Ovary (tissue), 9 donors: ENCODE results near the gene ADD1. TPM values are rescaled to one million over a fixed set of nuclear protein-coding genes. Genes with fewer than 3 reads are reported as not detected.
A peak's percentile ranks its signal among the peaks of the same experiment; 100 is the strongest.

Experiments used
- DNase-seq, 5 donors: peaks; one replicate each; pipeline ENCODE4 v3.0.0-alpha.2; 2019 to 2020
- H3K27ac ChIP-seq, 2 donors: fragments of 200-600 bp; one replicate each; pipeline versions ENCODE4 v1.5.1 to v1.8.0; 2019 to 2022
- H3K27me3 ChIP-seq: fragments of 200-600 bp; one replicate; pipeline ENCODE4 v1.8.0; 2022
- H3K36me3 ChIP-seq: fragments of 200-600 bp; sonication (generic); one replicate; pipeline ENCODE4 v1.5.1; 2019
- H3K4me1 ChIP-seq: one replicate; pipeline ENCODE4 v1.8.1; 2013; ENCODE audit warnings: mild to moderate bottlenecking, moderate library complexity; ENCODE audit not compliant: insufficient read depth
- H3K4me3 ChIP-seq: fragments of 200-600 bp; sonication (generic); one replicate; pipeline ENCODE4 v1.5.1; 2017
- H3K9me3 ChIP-seq, 2 donors: fragments of 200-600 bp in 1 of 2; sonication (generic) in 1 of 2; one replicate each; pipeline versions ENCODE4 v1.5.1 to v1.8.1; 2013 to 2019; ENCODE audit warnings: mild to moderate bottlenecking in 1 of 2, moderate library complexity in 1 of 2
- CTCF ChIP-seq, 3 donors: fragments of 450-650 bp in 2 of 3; fragments of 200-600 bp in 1 of 3; IDR thresholded peaks; one replicate each; pipeline versions ENCODE4 v1.5.1 to v1.8.0; 2016 to 2022; ENCODE audit warnings: antibody characterized with exemption in 3 of 3, mild to moderate bottlenecking in 1 of 3
- EP300 ChIP-seq: sonication (generic); formaldehyde crosslinking; IDR thresholded peaks from one replicate; pipeline ENCODE4 v1.6.1; 2017; ENCODE audit warnings: antibody characterized with exemption
- POLR2A ChIP-seq: fragments of 450-650 bp; IDR thresholded peaks from one replicate; pipeline ENCODE4 v1.6.1; 2017; ENCODE audit warnings: antibody characterized with exemption, mild to moderate bottlenecking, moderate library complexity
- WGBS, 3 donors: extraction: QIAGEN DNeasy Blood & Tissue Kit in 1 of 3; methylation state at CpG; one replicate each; pipeline versions ENCODE4 v1.1.5 to v1.1.7; 2013 to 2017; 5-methylcytosine and 5-hydroxymethylcytosine counted together
- intact Hi-C, 4 donors: fragments of 100-400 bp; cut with DNase I; formaldehyde crosslinking; loops; one replicate each; pipeline versions ENCODE4 v1.11.0 to v1.15.1; 2022 to 2023
- polyA plus RNA-seq, 2 donors: library from polyadenylated mRNA; stranded (reverse); fragments of 200-250 nt in 1 of 2; fragments of 350-450 nt in 1 of 2; fragmentation: Illumina TruSeq in 1 of 2; extraction: RNeasy Lipid Tissue Mini Kit (QIAGEN cat#74804) in 1 of 2; gene quantifications; one replicate each; pipeline ENCODE4 v1.2.3, GENCODE V29; 2013 to 2014
- total RNA-seq, 7 donors: library from RNA; depleted of rRNA in 2 of 7; stranded (reverse); fragments of >200 nt in 2 of 7; fragmentation: NEBNext Ultra II Directional in 3 of 7; extraction: Animal tissue kit (Norgen Biotek cat#: 25700) in 3 of 7; gene quantifications; one replicate each; pipeline versions ENCODE4 v1.1.0 to v1.2.4, GENCODE V29; 2016 to 2023
- donor health status: DM: no; HTN: no; CAD: no; lungs with moderate emphysema.
- donor health status: DM: no; HTN: no; CAD: no.
- donor health status: Bipolar disorder and iron deficiency.
- donor health status: DM: yes; HTN: yes; CAD: no.
- donor health status: DM: no; HTN: no; CAD: no.
- donor health status: DM: yes; HTN: yes; CAD: no.

Gene ADD1
- total and polyA plus RNA-seq, 9 donors: 166 to 447 (median 365) TPM

DNA sequence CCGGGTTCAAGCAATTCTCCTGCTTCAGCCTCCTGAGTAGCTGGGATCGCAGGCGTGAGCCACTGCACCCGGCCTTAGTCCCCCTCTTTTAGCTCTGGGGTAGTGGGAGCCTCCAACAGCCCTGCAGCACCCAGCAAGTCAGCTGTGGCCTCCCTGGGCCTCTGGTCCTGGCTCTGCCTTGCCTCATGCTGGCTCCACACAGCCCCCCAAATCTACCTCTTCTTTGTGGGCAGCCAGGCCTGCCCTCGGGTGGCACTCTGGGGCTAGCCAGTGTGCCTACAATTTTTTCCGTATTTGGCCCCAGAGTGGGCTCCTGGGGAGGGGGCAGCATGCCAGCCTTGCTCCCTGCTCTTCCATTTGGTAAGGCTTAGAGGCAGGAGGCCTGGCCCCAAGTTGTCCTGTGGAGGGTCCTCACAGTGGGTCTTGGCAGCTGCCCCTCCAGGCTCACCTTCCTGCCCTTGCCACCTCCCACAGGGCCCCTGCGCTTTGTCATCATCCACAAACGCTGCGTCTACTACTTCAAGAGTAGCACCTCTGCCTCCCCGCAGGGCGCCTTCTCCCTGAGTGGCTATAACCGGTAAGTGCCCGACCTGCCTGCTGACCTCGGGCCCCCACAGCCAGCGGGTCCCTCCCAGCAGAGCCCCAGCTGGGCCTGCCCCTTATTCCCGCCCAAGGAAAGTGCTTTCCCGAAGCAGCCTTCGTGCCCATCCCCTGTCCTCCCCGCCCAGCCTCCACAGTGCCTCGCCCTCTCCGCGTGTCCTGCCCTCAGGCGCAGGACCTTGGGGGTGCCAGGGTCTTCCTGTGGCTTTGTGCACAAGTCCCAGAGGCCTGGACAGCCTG, 21.0 kb upstream of the ADD1 start:
- WGBS, 3 donors: 87 to 94% (median 90%) methylated on average over 23 of the region's 23 CpGs
- Histone ChIP-seq H3K36me3 (no peaks in the 10 kb centered on the region), H3K27ac (no peak overlapping the region), H3K27me3 (no peaks in the 10 kb centered on the region), H3K9me3 (no peaks in the 10 kb centered on the region), H3K4me3 (no peak overlapping the region), H3K4me1 (peaks cover 3% of the 10 kb centered on the region)
- DNase-seq: peak in 2 of 5 donors; percentile 12 to 32
- intact Hi-C loops: no loop called here
- TF ChIP-seq EP300 (no peak), CTCF (IDR thresholded peaks at IDR 0.05) (no peak), POLR2A (no peak)

- H3K4me3 ChIP-seq: no peak overlapping the region
- intact Hi-C loops: no loop called here
- no peaks in the 10 kb centered on the region for H3K27me3 ChIP-seq
- H3K9me3 ChIP-seq: no peaks in the 10 kb centered on the region
- DNase-seq: peak in 1 of 5 donors; percentile 17
- WGBS, 3 donors: 83 to 85% (median 83%) methylated on average over 4 of the region's 4 CpGs
- H3K27ac ChIP-seq: no peak overlapping the region
- TF ChIP-seq CTCF (IDR thresholded peaks at IDR 0.05): no peak
- TF ChIP-seq POLR2A: no peak
- TF ChIP-seq EP300: no peak
- H3K36me3 ChIP-seq: no peaks in the 10 kb centered on the region
- H3K4me1 ChIP-seq: no peaks in the 10 kb centered on the region
Observed at GRCh38 chr4:2823301-2823670, 20.4 kb upstream of the ADD1 start.

DNA sequence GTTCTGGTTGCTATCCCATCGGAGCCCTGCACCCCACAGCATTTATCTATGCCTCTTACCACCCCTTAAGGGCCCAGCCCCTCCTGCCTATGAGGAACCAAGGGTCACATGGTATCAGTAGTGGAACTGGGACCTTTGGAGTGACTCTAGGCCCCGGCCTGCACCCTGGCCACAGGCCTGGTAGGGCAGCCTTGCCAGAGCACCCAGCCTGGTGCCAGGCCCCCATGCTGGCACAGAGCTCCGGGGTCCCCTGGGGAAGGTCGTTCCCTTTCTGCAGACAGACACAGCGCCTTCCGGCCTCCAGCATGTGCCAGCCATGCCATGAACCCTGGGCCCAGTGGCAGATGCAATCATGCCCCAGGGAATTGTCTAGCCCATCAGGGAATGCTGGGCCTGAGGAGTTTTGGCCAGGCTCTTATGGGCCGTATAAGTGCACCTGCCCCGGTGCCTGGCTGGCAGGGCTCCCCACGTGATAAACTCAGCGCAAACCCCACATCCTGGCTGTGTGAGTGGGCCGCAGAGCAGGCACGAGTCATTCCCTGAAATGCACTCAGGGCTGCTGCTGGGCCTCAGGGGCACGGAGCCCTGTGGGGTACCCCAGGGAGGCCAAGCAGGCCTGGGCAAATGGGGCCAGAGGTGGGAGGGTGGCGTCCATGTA, 19.8 kb upstream of the ADD1 start:
- TF ChIP-seq POLR2A (no peak), EP300 (no peak), CTCF (IDR thresholded peaks at IDR 0.05) (no peak)
- no peaks in the 10 kb centered on the region for H3K4me1 ChIP-seq
- H3K4me3 ChIP-seq: no peak overlapping the region
- peak in 2 of 5 donors; percentile 20 to 30 for DNase-seq
- no peak overlapping the region for H3K27ac ChIP-seq
- 81 to 87% (median 84%) methylated on average over 11 to 14 of the region's 14 CpGs for WGBS, 3 donors
- H3K36me3 ChIP-seq: no peaks in the 10 kb centered on the region
- intact Hi-C loops: no loop called here
- H3K27me3 ChIP-seq: no peaks in the 10 kb centered on the region
- no peaks in the 10 kb centered on the region for H3K9me3 ChIP-seq

DNA sequence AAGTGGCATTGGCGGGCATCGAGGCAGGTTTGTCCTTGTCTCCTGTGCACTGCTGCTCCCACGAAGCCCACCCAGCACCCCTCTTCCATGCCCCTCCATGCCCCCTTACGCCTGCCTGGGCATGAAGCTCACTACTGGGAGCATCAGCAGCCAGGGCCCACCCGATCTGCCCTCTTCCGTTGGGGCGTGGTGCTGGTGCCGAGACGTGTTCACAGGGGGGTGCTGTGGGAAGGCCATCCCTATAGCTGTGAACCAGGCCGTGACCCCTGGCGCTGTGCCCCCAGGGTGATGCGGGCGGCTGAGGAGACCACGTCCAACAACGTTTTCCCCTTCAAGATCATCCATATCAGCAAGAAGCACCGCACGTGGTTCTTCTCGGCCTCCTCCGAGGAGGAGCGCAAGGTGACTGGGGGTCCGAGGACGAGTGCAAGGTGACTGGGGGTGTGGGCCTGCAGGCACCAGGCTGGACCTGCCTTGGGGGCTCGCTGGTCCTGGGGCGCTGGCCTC, 19.3 kb upstream of the ADD1 start:
- Histone ChIP-seq H3K4me1 (no peaks in the 10 kb centered on the region), H3K27me3 (no peaks in the 10 kb centered on the region), H3K36me3 (no peaks in the 10 kb centered on the region), H3K9me3 (no peaks in the 10 kb centered on the region), H3K27ac (no peak overlapping the region), H3K4me3 (no peak overlapping the region)
- TF ChIP-seq EP300 (no peak), POLR2A (no peak), CTCF (IDR thresholded peaks at IDR 0.05) (no peak)
- intact Hi-C loops: no loop called here
- DNase-seq: peak in 2 of 5 donors; percentile 25 to 38
- WGBS, 3 donors: 82 to 87% (median 84%) methylated on average over 22 to 24 of the region's 24 CpGs
